Ramos (cell line): ENCODE measurements around the gene MSX1.

Experiments used
- in situ Hi-C: fragments of 300-500 bp; cut with MboI; formaldehyde crosslinking; loops from one replicate; pipeline ENCODE4 v1.14.3; 2022; ENCODE audit warnings: low sequenced_read_pairs; ENCODE audit not compliant: unreplicated experiment

Gene MSX1

GRCh38 chr4:4838936-4839810 is 20.3 kb upstream of the MSX1 start:
- in situ Hi-C loops = no loop called here

GRCh38 chr4:4840351-4840750 is 19.1 kb upstream of the MSX1 start:
- in situ Hi-C loops = no loop called here

DNA sequence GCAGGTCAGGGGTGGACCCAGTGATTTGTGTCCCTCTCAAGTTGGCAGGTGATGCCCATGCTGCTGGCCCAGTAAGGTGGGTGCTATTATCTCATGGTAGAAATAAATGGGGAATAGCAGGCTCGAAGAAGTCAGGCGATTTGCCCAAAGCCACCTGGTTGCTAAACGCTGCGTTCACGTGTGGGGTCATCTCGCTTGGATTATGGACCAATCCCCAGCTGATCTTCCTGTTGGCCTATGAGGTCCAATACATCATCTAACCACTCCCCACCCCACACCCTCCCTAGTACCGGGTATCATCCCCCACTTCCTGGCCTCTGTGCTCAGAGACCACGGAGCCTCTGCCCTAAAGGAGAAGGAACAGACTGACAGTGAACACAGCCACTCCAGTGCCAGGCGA is 18.3 kb upstream of the MSX1 start:
- in situ Hi-C loops = no loop called here

GRCh38 chr4:4842476-4843441 is 16.7 kb upstream of the MSX1 start:
- in situ Hi-C loops = no loop called here

DNA sequence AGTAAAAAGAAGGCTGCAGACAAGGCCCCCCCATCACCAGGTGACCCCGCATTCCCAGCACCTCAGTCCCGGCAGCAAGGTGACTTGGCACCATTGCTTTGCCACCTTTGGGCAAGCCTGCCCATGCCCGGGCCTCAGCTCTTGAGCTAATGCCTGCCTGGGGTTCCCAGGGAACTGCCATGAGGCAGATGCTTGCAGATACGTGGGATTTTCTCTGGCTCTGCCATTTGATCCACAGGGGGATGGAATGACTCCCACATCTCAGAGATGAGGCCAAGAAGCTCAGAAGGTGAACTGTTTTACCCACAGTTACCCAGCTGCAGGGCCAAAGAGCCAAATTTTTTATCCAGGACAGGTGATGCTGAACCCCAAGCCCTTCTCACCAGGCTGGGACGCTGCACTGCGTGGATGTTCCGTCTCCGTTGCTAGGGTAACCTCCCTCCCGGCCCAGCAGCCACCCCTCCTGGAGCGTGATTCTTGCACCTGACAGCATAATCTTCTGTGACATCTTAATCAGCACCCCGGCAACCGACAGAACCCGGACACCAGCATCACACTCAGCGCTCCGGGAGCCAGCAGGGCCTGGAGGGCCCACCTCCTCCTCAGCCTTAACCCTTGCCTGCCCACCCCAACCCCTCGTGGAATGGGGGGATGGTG is 15.7 kb upstream of the MSX1 start:
- in situ Hi-C loops = no loop called here

DNA sequence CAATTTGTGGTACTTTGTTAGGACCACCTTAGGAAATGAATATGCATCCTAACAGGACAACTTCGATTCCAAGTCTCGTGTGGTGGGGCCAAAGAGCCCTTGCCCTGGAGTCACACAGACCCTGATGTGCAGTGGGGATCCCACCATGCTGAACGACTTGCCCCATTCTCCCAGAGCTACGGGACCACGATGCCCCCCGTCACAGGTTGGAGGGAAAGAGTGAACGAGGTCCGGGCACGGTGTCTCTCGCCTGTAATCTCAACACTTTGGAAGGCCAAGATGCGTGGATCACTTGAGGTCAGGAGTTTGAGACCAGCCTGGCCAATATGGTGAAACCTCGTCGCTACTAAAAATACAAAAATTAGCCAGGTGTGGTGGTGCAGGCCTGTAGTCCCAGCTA is 14.4 kb upstream of the MSX1 start:
- in situ Hi-C loops = no loop called here

GRCh38 chr4:4847011-4847410 is 12.5 kb upstream of the MSX1 start:
- in situ Hi-C loops = no loop called here

- in situ Hi-C loops = no loop called here
Observed at GRCh38 chr4:4848540-4848939, 10.9 kb upstream of the MSX1 start.

GRCh38 chr4:4849106-4849505 is 10.4 kb upstream of the MSX1 start:
- in situ Hi-C loops = no loop called here

DNA sequence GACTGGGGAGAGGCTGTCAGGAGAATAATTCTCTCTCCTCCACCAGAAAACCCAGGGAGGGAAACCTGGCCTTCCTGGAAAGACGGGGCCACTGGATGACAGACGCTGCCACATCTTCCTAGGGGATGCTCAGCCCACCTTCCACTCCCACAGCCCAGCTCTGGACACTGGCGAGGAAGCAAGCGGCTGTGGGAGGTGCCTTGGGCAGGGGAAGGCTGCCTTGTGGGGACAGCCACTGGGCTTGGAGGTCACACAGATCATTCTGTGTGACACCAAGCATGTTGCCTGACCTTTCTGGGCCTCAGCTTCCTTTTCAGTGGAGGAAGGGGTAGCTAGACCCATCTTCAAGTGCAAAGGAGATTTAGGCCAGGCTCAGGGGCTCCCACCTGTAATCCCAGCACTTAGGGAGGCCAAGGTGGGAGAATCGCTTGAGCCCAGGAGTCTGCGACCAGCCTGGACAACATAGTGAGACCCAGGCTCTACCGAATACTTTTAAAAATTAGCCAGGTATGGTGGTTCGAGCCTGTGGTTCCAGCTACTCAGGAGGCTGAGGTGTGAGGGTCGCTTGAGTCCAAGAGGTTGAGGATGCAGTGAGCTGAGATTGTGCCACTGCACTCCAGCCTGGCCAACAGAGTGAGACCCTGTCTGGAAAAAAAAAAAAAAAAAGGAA is 9.8 kb upstream of the MSX1 start:
- in situ Hi-C loops = no loop called here

DNA sequence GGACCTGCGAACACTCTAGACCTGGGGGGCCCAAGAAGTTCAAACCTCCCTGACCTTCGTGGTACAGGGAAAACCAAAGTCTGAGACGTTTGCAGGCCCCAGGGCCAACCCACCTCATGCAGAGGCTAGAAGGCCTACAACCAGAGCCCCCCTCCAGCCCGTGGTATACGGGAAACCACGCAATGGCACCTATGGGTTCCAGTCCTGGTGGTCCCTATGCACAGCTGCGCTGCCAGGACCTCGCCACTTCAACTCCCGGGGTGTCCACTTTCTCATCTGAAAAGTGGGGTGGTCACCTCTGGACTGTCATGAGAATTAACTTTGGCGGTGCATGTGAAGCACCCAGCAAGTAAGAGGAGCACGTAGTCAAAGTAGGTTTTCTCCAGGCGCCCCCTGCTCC is 8.4 kb upstream of the MSX1 start:
- in situ Hi-C loops = no loop called here

DNA sequence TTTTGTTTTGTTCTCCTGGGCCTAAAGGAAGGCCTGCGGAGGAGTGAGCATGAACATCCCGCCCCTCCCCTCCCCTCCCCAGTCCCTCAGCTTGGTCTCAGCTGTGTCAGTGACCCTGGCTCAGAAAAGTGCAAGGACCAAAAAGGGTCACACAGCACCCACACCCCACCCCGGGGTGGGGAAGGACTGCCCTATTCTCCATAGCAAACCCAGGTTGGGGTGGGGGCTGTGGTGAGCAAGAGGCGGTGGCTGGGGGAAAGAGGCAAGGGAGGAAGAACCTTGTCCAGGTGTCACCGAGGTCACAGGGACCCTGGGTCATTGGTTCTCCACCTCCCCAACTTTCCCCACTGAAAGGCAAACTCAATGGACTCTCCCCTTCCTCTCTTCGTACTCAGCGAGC is 7.6 kb upstream of the MSX1 start:
- in situ Hi-C loops = no loop called here

DNA sequence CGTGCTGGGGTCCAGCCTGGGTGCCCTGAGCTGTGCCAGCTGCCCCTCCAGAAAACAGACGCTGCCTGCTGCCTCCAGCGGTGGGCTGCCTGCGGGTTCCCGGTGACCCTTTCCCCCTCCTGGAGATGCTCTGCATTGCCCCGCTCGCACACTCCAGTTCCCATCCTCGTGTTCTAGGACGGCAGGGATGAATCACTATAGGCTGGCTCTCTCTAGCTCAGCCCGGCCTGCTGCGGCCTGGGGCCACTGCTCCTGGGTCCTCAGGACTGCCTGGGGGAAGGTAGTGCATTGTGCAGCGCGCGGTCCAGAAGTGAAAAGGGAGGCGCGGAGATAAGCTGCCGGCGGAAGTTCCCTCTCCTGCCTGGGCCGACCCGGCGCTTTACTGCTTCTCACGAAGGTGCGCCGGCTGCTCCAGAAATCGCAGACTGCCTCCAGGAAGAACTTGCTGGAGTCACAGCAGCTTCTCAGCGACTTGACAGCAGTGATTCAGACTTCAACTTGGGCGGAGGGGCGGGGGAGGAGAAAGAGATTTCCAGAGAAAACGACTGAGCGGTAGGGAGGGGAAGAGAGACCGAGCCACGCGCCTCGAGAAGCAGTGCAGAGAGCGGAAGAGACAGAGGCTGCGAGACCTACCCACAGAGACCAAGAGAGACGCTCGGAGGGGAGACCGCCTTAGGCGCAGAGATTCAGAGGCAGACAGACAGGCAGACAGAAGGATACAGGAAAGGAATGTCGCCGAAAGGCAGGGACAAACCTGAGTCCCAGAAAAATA is 6.7 kb upstream of the MSX1 start:
- in situ Hi-C loops = no loop called here

GRCh38 chr4:4853371-4853823 is 6.1 kb upstream of the MSX1 start:
- in situ Hi-C loops = no loop called here

- in situ Hi-C loops = no loop called here
Observed at GRCh38 chr4:4853921-4854648, 5.4 kb upstream of the MSX1 start.

GRCh38 chr4:4854649-4855295 is 4.7 kb upstream of the MSX1 start:
- in situ Hi-C loops = no loop called here

GRCh38 chr4:4855301-4856070 is 4.0 kb upstream of the MSX1 start:
- in situ Hi-C loops = no loop called here
